Mucosa of descending colon (tissue), 3 donors: ENCODE data around the gene WNK2. TPM values are rescaled to one million over a fixed set of nuclear protein-coding genes. Genes with fewer than 3 reads are reported as not detected.
"Not testable (repeated sequence)": the region's sequence is repeated elsewhere in the genome, so short reads cannot be mapped to it uniquely, and the experiment has no call there.

ENCODE experiments used
- ATAC-seq: fragments of 200-7000 bp; cut with Tn5 transposase; one replicate; pipeline ENCODE4 v1.9.1; 2020; ENCODE audit warnings: mild to moderate bottlenecking, moderate library complexity
- DNase-seq, 3 donors: peaks; one replicate each; pipeline ENCODE4 v3.0.0-alpha.2; 2020
- H3K36me3 ChIP-seq: fragments of 200-600 bp; one replicate; pipeline ENCODE4 v1.8.0; 2021; ENCODE audit warnings: low read depth, mild to moderate bottlenecking
- H3K4me1 ChIP-seq: fragments of 200-600 bp; one replicate; pipeline ENCODE4 v1.8.0; 2021; ENCODE audit warnings: low read depth, mild to moderate bottlenecking
- H3K4me3 ChIP-seq: fragments of 200-600 bp; one replicate; pipeline ENCODE4 v1.8.0; 2021; ENCODE audit warnings: mild to moderate bottlenecking
- H3K9me3 ChIP-seq: fragments of 200-600 bp; one replicate; pipeline ENCODE4 v1.8.0; 2021; ENCODE audit warnings: mild to moderate bottlenecking
- CTCF ChIP-seq: fragments of 200-600 bp; IDR thresholded peaks from one replicate; pipeline ENCODE4 v1.8.0; 2022; ENCODE audit warnings: antibody characterized with exemption, mild to moderate bottlenecking
- intact Hi-C, 2 donors: fragments of 100-400 bp; cut with DNase I in 1 of 2; cut with micrococcal nuclease in 1 of 2; formaldehyde crosslinking; loops; one replicate each; pipeline versions ENCODE4 v1.11.0 to v1.11.1; 2022; cut with DNase I, micrococcal nuclease
- total RNA-seq, 3 donors: library from RNA; stranded (reverse); fragmentation: NEBNext Ultra II Directional in 2 of 3; extraction: Animal tissue kit (Norgen Biotek cat#: 25700) in 2 of 3; gene quantifications; one replicate each; pipeline versions ENCODE4 v1.2.1 to v1.2.4, GENCODE V29; 2021 to 2023
- donor health status: DM: no; HTN: no; CAD: no; lungs with moderate emphysema.
- donor health status: DM: no; HTN: no; CAD: no.
- donor health status: DM: no; HTN: yes; CAD: no.

Gene WNK2
- total RNA-seq, 3 donors from 2014 or later, result 175 to 276 (median 201) TPM

- H3K9me3 ChIP-seq, result no peaks in the 10 kb centered on the region
- DNase-seq, result no peak
Observed at GRCh38 chr9:93139365-93140182, 44.4 kb upstream of the WNK2 start.

GRCh38 chr9:93141771-93142483 lies 42.0 kb upstream of the WNK2 start:
- Histone ChIP-seq H3K4me3 (no peak overlapping the region), H3K9me3 (no peaks in the 10 kb centered on the region), H3K36me3 (no peaks in the 10 kb centered on the region), H3K4me1 (peaks cover 4% of the 10 kb centered on the region)
- intact Hi-C loops, result no loop called here
- ATAC-seq (no peak), DNase-seq (no peak)
- TF ChIP-seq CTCF, result no peak

More at GRCh38 chr9:93139365-93140182, 44.4 kb upstream of the WNK2 start:
- Histone ChIP-seq H3K4me3 (no peak overlapping the region), H3K36me3 (no peaks in the 10 kb centered on the region), H3K4me1 (peaks cover 17% of the 10 kb centered on the region)
- no peak for ATAC-seq
- intact Hi-C loops, result no loop called here
- TF ChIP-seq CTCF, result no peak

GRCh38 chr9:93143830-93144530 lies 40.0 kb upstream of the WNK2 start:
- peak; percentile 50 to 75 (median 62) for DNase-seq
- no peak for TF ChIP-seq CTCF
- H3K9me3 ChIP-seq, result no peaks in the 10 kb centered on the region
- H3K36me3 ChIP-seq, result no peaks in the 10 kb centered on the region
- no peak overlapping the region for H3K4me3 ChIP-seq
- intact Hi-C loops, result no loop called here
- ATAC-seq, result peak; percentile 93
- peaks cover 4% of the 10 kb centered on the region for H3K4me1 ChIP-seq

- H3K4me3 ChIP-seq, DNase-seq, H3K4me1 ChIP-seq, ATAC-seq, H3K36me3 ChIP-seq, H3K9me3 ChIP-seq, intact Hi-C loops: not testable (repeated sequence)
Observed at GRCh38 chr9:93146696-93147095, 37.2 kb upstream of the WNK2 start.

GRCh38 chr9:93147632-93148031 lies 36.3 kb upstream of the WNK2 start:
- no peak overlapping the region for H3K4me3 ChIP-seq
- no peak for TF ChIP-seq CTCF
- H3K4me1 ChIP-seq, result peaks cover 4% of the 10 kb centered on the region
- no peaks in the 10 kb centered on the region for H3K9me3 ChIP-seq
- DNase-seq, result no peak
- intact Hi-C loops, result no loop called here
- H3K36me3 ChIP-seq, result no peaks in the 10 kb centered on the region
- ATAC-seq, result no peak
